GM18873 (cell line): Measurements from ENCODE around the gene EPAS1.

Experiments used
- ATAC-seq: cut with Tn5 transposase; IDR thresholded peaks from one replicate; pipeline ENCODE4 v1.9.1; 2021; ENCODE audit warnings: mild to moderate bottlenecking, moderate library complexity, moderate number of reproducible peaks; ENCODE audit not compliant: unreplicated experiment, low FRiP score

Gene EPAS1

GRCh38 chr2:46273225-46273863 is 23.9 kb upstream of the EPAS1 start:
- no peak for ATAC-seq

- no peak for ATAC-seq
These were observed 23.3 kb upstream of the EPAS1 start for GRCh38 chr2:46273919-46274318.

- ATAC-seq = no peak
These were observed 22.6 kb upstream of the EPAS1 start for GRCh38 chr2:46274586-46274985.

GRCh38 chr2:46275995-46276394 is 21.2 kb upstream of the EPAS1 start:
- ATAC-seq = no peak

- no peak for ATAC-seq
These were observed 20.6 kb upstream of the EPAS1 start for GRCh38 chr2:46276642-46277041.

GRCh38 chr2:46277431-46278190 is 19.6 kb upstream of the EPAS1 start:
- no peak for ATAC-seq

- no peak for ATAC-seq
These were observed 18.3 kb upstream of the EPAS1 start for GRCh38 chr2:46278952-46279351.

- no peak for ATAC-seq
These were observed 15.3 kb upstream of the EPAS1 start for GRCh38 chr2:46281939-46282338.

GRCh38 chr2:46283693-46284092 is 13.5 kb upstream of the EPAS1 start:
- ATAC-seq = no peak

- ATAC-seq = no peak
These were observed 12.9 kb upstream of the EPAS1 start for GRCh38 chr2:46284260-46284659.

- no peak for ATAC-seq
These were observed 12.4 kb upstream of the EPAS1 start for GRCh38 chr2:46284796-46285195.

GRCh38 chr2:46286715-46287114 is 10.5 kb upstream of the EPAS1 start:
- no peak for ATAC-seq

- ATAC-seq = no peak
These were observed 7.1 kb upstream of the EPAS1 start for GRCh38 chr2:46290078-46290477.

GRCh38 chr2:46293466-46293865 is 3.7 kb upstream of the EPAS1 start:
- ATAC-seq = no peak

GRCh38 chr2:46294176-46294836 is 2.9 kb upstream of the EPAS1 start:
- no peak for ATAC-seq

GRCh38 chr2:46296216-46296839 is 879 bp upstream of the EPAS1 start:
- no peak for ATAC-seq

GRCh38 chr2:46297546-46298271 is 502 bp downstream of the EPAS1 start:
- ATAC-seq = no peak

GRCh38 chr2:46298272-46298521 is 990 bp downstream of the EPAS1 start:
- ATAC-seq = no peak

GRCh38 chr2:46298522-46299353 is 1.5 kb downstream of the EPAS1 start:
- no peak for ATAC-seq
